K562 (cell line): ENCODE results near the gene CHAD. TPM values are rescaled to one million over a fixed set of nuclear protein-coding genes. Genes with fewer than 3 reads are reported as not detected.

Source experiments
- ATAC-seq: fragments of 200-7000 bp; cut with Tn5 transposase; 3 replicates; pipeline ENCODE4 v1.9.1; 2020; ENCODE audit warnings: moderate library complexity
- BruUV-seq: library from RNA; stranded (reverse); fragments of 400-500 nt; replicated peaks from 2 replicates; lab custom pipeline; 2021; lab: Mats Ljungman, UMichigan
- CTCF ChIA-PET: fragments of 300-600 bp; formaldehyde crosslinking; extraction: SDS; loops from one replicate; lab custom pipeline; 2021; ENCODE audit warnings: low intra/inter-chr PET ratio; lab: Yijun Ruan, JAX
- POLR2A ChIA-PET: fragments of 300-600, 350-650 bp; sonication (Branson Sonifier 250); formaldehyde crosslinking; extraction: SDS; loops from one replicate; lab custom pipeline; 2021; ENCODE audit warnings: antibody characterized with exemption, inconsistent platforms; lab: Yijun Ruan, JAX
- DNase-seq, 4 experiments: peaks; one replicate each; pipeline versions ENCODE4 v3.0.0 to v3.0.0-alpha.2; 2011 to 2018; ENCODE audit warnings: low spot score in 3 of 4, mixed read lengths in 3 of 4; ENCODE audit errors: extremely low read depth in 1 of 4
- FAIRE-seq: peaks from 2 replicates; lab custom pipeline; 2011; peaks lifted over from hg19 to GRCh38; lab: Jason Lieb, UNC
- H2AFZ ChIP-seq: 2 replicates; pipeline ENCODE4 v1.6.0; 2011; ENCODE audit warnings: low read depth, low read length, control low read depth, inconsistent platforms
- H3K27ac ChIP-seq: fragments of 200-600 bp; 3 replicates; pipeline ENCODE4 v1.8.0; 2011; ENCODE audit warnings: low read depth, mild to moderate bottlenecking, control low read depth, inconsistent platforms, low read length, moderate library complexity, mixed read lengths; ENCODE audit errors: extremely low read depth
- H3K27me3 ChIP-seq, 2 experiments: fragments of 300-600 bp in 1 of 2; 2 replicates in 1 of 2; 3 replicates in 1 of 2; pipeline versions ENCODE4 v1.6.0 to v1.8.0; 2011; ENCODE audit warnings: inconsistent platforms in 2 of 2, low read length in 2 of 2, mild to moderate bottlenecking in 1 of 2, mixed read lengths in 1 of 2, moderate library complexity in 1 of 2; ENCODE audit not compliant: control insufficient read depth in 2 of 2, insufficient read depth in 2 of 2
- H3K36me3 ChIP-seq: fragments of 300-600 bp; 3 replicates; pipeline ENCODE4 v1.8.0; 2011; ENCODE audit warnings: mild to moderate bottlenecking, low read length, inconsistent platforms; ENCODE audit not compliant: control insufficient read depth, insufficient read depth
- H3K4me1 ChIP-seq, 2 experiments: fragments of 200-600 bp in 1 of 2; replicated peaks in 1 of 2; 2 replicates in 1 of 2; 3 replicates in 1 of 2; pipeline versions ENCODE4 v1.5.1 to v1.8.0; 2011; ENCODE audit warnings: inconsistent platforms in 2 of 2, low read length in 2 of 2, mild to moderate bottlenecking in 1 of 2, mixed read lengths in 1 of 2, moderate library complexity in 1 of 2; ENCODE audit not compliant: control insufficient read depth in 2 of 2, insufficient read depth in 2 of 2
- H3K4me2 ChIP-seq: 2 replicates; pipeline ENCODE4 v1.6.1; 2011; ENCODE audit warnings: low read length, control low read depth, inconsistent platforms, mixed read lengths; ENCODE audit not compliant: insufficient read depth
- H3K4me3 ChIP-seq: fragments of 200-600 bp; sonication (generic), shearing (Covaris generic); 2 replicates; pipeline ENCODE4 v1.5.1; 2016; ENCODE audit warnings: control low read depth, inconsistent platforms
- H3K79me2 ChIP-seq: fragments of 200-600 bp; 3 replicates; pipeline ENCODE4 v1.8.0; 2011; ENCODE audit warnings: low read length, inconsistent platforms; ENCODE audit not compliant: control insufficient read depth, insufficient read depth
- H3K9ac ChIP-seq, 2 experiments: 2 replicates each; pipeline versions ENCODE4 v1.6.0 to v1.6.1; 2011; ENCODE audit warnings: low read depth in 2 of 2, low read length in 2 of 2, control low read depth in 1 of 2, inconsistent platforms in 1 of 2, mild to moderate bottlenecking in 1 of 2, mixed read lengths in 1 of 2; ENCODE audit not compliant: insufficient read depth in 1 of 2
- H3K9me1 ChIP-seq: one replicate; pipeline ENCODE4 v1.6.0; 2011; ENCODE audit warnings: inconsistent platforms, mild to moderate bottlenecking, low read length, moderate library complexity; ENCODE audit not compliant: control insufficient read depth, insufficient read depth
- H3K9me3 ChIP-seq: replicated peaks from 2 replicates; pipeline ENCODE4 v1.5.1; 2011; ENCODE audit warnings: low read depth, low read length, inconsistent platforms; ENCODE audit not compliant: control insufficient read depth, insufficient read depth
- H4K20me1 ChIP-seq: replicated peaks from 2 replicates; pipeline ENCODE4 v1.6.1; 2011; ENCODE audit warnings: low read length, inconsistent platforms, mixed read lengths; ENCODE audit not compliant: control insufficient read depth, insufficient read depth
- ATF7 ChIP-seq: fragments of 450-650 bp; IDR thresholded peaks from 2 replicates; pipeline ENCODE4 v1.7.1; 2014; ENCODE audit warnings: mild to moderate bottlenecking, moderate library complexity
- CREM ChIP-seq: IDR thresholded peaks from 2 replicates; pipeline ENCODE4 v1.6.1; 2014; ENCODE audit warnings: antibody characterized with exemption, low read depth
- EGR1 ChIP-seq: fragments of 450-650 bp; conservative IDR thresholded peaks from 2 replicates; pipeline ENCODE4 v1.6.1; 2017; ENCODE audit warnings: mild to moderate bottlenecking
- ELK1 ChIP-seq: sonication (generic); formaldehyde crosslinking; IDR thresholded peaks from 2 replicates; pipeline ENCODE4 v1.8.1; 2022; ENCODE audit warnings: missing genetic modification reagents
- GABPB2 ChIP-seq: fragments of 250-450 bp; sonication (Bioruptor Pico); conservative IDR thresholded peaks from 2 replicates; pipeline ENCODE4 v1.5.1; 2021; ENCODE audit warnings: mild to moderate bottlenecking
- POLR2AphosphoS2 ChIP-seq: IDR thresholded peaks from 2 replicates; pipeline ENCODE4 v1.6.1; 2012; ENCODE audit warnings: low read length, improper control_type of control experiment
- RBM34 ChIP-seq: fragments of 200-400 bp; formaldehyde crosslinking; IDR thresholded peaks from 2 replicates; pipeline ENCODE4 v1.6.1; 2018; ENCODE audit warnings: low read length, borderline replicate concordance; ENCODE audit not compliant: insufficient read depth
- TFAM ChIP-seq: fragments of 250-450 bp; sonication (Bioruptor Pico); conservative IDR thresholded peaks from 2 replicates; pipeline ENCODE4 v1.5.0; 2021; ENCODE audit warnings: mild to moderate bottlenecking, moderate library complexity
- WGBS: fragments of 100-300 bp; shearing (Covaris generic); methylation state at CpG from one replicate; pipeline ENCODE4 v1.1.6; 2016; ENCODE audit warnings: low coverage, mixed read lengths; ENCODE audit not compliant: insufficient coverage; ENCODE audit errors: missing lambda C conversion rate; 5-methylcytosine and 5-hydroxymethylcytosine counted together
- in situ Hi-C: fragments of 300-500 bp; cut with MboI; formaldehyde crosslinking; loops from 4 replicates; pipeline ENCODE4 v1.15.0; 2018; ENCODE audit warnings: inconsistent platforms, mixed read lengths
- intact Hi-C: fragments of 100-400 bp; cut with micrococcal nuclease; formaldehyde crosslinking; loops from 2 replicates; pipeline ENCODE4 v1.14.2; 2022
- polyA plus RNA-seq, 8 experiments: library from polyadenylated mRNA; depleted of rRNA in 4 of 8; stranded (reverse) in 5 of 8; unstranded in 3 of 8; fragments of >200 nt; fragmentation: Nextera tagmentation in 2 of 8; fragmentation: Illumina TruSeq in 1 of 8; extraction: Ambion mirVana in 2 of 8; extraction: Trizol in 1 of 8; gene quantifications; 2 replicates each; pipeline versions ENCODE4 v1.2.1 to v1.2.3, GENCODE V29; 2011 to 2014; ENCODE audit warnings: inconsistent platforms in 1 of 8, missing spikeins in 1 of 8
- total RNA-seq, 7 experiments: library from RNA; depleted of rRNA in 6 of 7; stranded (reverse); fragments of >200 nt in 6 of 7; fragmentation: Illumina TruSeq in 2 of 7; extraction: Trizol in 2 of 7; gene quantifications; 2 replicates each; pipeline versions ENCODE4 v1.2.1 to v1.2.3, GENCODE V29; 2011 to 2021; ENCODE audit warnings: low replicate concordance in 1 of 7
- TF ChIP-seq, protein P1 (sequence below): fragments of 450-650 bp; conservative IDR thresholded peaks from 2 replicates; pipeline ENCODE4 v1.6.1; 2016; ENCODE audit warnings: missing genetic modification characterization, low read depth, mild to moderate bottlenecking, missing compliant biosample characterization, moderate library complexity
- TF ChIP-seq, protein P2 (sequence below): sonication (generic); formaldehyde crosslinking; IDR thresholded peaks from 2 replicates; pipeline ENCODE4 v1.9.0; 2022; ENCODE audit warnings: mild to moderate bottlenecking, missing genetic modification reagents

Gene CHAD
- total and polyA plus RNA-seq, 9 of the 15 experiments (the other 6 are each of a cell fraction or from before 2014, with no cell fraction given) = not detected

- 17% methylated on average over 6 of the region's 6 CpGs for WGBS
- TF ChIP-seq, protein P1, sequence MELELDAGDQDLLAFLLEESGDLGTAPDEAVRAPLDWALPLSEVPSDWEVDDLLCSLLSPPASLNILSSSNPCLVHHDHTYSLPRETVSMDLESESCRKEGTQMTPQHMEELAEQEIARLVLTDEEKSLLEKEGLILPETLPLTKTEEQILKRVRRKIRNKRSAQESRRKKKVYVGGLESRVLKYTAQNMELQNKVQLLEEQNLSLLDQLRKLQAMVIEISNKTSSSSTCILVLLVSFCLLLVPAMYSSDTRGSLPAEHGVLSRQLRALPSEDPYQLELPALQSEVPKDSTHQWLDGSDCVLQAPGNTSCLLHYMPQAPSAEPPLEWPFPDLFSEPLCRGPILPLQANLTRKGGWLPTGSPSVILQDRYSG (tag) = no peak
- TF ChIP-seq EGR1 = peak; percentile 47; the same call in 1 of the 2 replicates
- POLR2A ChIA-PET = no interaction called here
- DNase-seq = no peak
- no TSS peak for BruUV-seq
- no peak for FAIRE-seq
- H3K9ac ChIP-seq = no peak overlapping the region
- H2AFZ ChIP-seq = no peak overlapping the region
- H3K36me3 ChIP-seq = no peaks in the 10 kb centered on the region
- no peak overlapping the region for H3K4me3 ChIP-seq
- H3K27ac ChIP-seq = no peak overlapping the region
- H3K79me2 ChIP-seq = no peaks in the 10 kb centered on the region
- H4K20me1 ChIP-seq = no peaks in the 10 kb centered on the region
- peaks cover 14 to 29% of the 10 kb centered on the region in 2 experiments; a peak in 3 of 5 replicates for H3K27me3 ChIP-seq
- H3K9me1 ChIP-seq = no peaks in the 10 kb centered on the region
- no peaks in the 10 kb centered on the region for H3K9me3 ChIP-seq
- H3K4me1 ChIP-seq = no peaks in the 10 kb centered on the region
- H3K4me2 ChIP-seq = no peak overlapping the region
- in situ Hi-C loops = no loop called here
- CTCF ChIA-PET = no interaction called here
- no peak for ATAC-seq
- intact Hi-C loops = no loop called here
Measured at GRCh38 chr17:50514936-50515702, 46.4 kb upstream of the CHAD start.

DNA sequence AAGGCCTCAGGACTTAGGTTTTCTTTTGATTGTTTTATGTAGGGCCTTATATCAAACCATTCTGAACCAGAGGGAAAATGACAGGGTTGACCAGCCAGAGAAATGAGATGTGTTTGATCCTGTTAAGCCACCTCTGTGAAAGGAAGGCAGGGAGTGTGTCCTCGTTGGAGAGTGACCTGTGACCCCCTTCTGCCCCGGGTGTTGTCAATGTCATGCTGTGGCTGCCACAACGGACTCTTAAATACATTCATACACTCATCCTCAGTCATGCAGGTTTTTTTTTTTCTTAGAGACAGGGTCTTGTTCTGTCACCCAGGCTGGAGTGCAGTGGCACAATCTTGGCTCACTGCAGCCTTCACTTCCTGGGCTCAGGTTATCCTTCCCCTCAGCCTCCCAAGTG lies 45.7 kb upstream of the CHAD start:
- FAIRE-seq = no peak
- POLR2A ChIA-PET = no interaction called here
- DNase-seq = no peak
- 4% methylated on average over 3 of the region's 3 CpGs for WGBS
- Histone ChIP-seq H3K9ac (no peak overlapping the region; a peak in 1 of 4 replicates), H3K4me3 (no peak overlapping the region), H3K9me3 (no peaks in the 10 kb centered on the region), H3K79me2 (no peaks in the 10 kb centered on the region), H3K27me3 (peaks cover 14 to 31% of the 10 kb centered on the region in 2 experiments; a peak in 3 of 5 replicates), H3K36me3 (no peaks in the 10 kb centered on the region), H3K4me2 (no peak overlapping the region), H2AFZ (no peak overlapping the region), H3K4me1 (no peaks in the 10 kb centered on the region), H3K27ac (no peak overlapping the region), H4K20me1 (no peaks in the 10 kb centered on the region), H3K9me1 (no peaks in the 10 kb centered on the region)
- CTCF ChIA-PET = no interaction called here
- in situ Hi-C loops = no loop called here
- TF ChIP-seq ELK1 (CRISPR knock-in tag) = no peak
- TF ChIP-seq, protein P2, sequence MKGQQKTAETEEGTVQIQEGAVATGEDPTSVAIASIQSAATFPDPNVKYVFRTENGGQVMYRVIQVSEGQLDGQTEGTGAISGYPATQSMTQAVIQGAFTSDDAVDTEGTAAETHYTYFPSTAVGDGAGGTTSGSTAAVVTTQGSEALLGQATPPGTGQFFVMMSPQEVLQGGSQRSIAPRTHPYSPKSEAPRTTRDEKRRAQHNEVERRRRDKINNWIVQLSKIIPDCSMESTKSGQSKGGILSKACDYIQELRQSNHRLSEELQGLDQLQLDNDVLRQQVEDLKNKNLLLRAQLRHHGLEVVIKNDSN (CRISPR knock-in tag) = no peak
- no peak for TF ChIP-seq ATF7
- TF ChIP-seq TFAM (CRISPR knock-in tag) = no peak
- TF ChIP-seq GABPB2 (CRISPR knock-in tag) = no peak
- no peak for TF ChIP-seq POLR2AphosphoS2
- no peak for TF ChIP-seq RBM34
- no peak for TF ChIP-seq CREM
- no TSS peak for BruUV-seq
- intact Hi-C loops = no loop called here
- no peak for ATAC-seq
